ENCODE data around the gene SLC7A9.

The SLC7A9 gene

DNA sequence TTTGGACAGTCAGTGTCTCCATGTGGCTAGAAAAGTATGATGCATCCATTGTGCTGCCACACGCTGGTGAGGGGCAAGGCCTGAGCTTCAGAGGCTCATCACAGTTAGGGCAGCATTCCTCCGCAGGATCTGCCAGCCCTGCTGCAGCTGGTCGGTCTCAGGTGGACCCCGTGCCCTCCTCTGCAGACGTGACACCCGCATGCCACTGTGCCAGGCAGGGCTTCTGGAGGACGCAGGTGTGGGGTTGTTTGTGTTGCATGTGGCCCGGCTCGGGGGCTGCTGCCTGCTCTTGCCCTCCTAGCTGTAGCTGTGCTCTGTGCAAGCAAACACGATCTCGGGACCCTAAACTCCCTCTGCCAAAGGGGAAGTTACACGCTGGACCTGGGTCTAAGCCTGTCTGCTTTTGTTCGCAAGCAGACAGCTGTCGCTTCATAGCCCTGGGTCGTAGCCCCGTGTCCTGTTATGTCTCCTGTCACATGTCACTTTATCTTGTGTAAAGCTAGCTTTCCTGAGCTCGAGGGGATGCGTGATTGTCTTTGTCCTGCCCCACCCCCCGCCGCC is 45.3 kb downstream of the SLC7A9 start:
- H3K9me3 ChIP-seq (ENCODE audit: low read length), result no peaks in the 10 kb centered on the region
- H3K27ac ChIP-seq (ENCODE audit: low read depth, low read length, poor library complexity, severe bottlenecking), result no peak overlapping the region
- TF ChIP-seq, protein P1, sequence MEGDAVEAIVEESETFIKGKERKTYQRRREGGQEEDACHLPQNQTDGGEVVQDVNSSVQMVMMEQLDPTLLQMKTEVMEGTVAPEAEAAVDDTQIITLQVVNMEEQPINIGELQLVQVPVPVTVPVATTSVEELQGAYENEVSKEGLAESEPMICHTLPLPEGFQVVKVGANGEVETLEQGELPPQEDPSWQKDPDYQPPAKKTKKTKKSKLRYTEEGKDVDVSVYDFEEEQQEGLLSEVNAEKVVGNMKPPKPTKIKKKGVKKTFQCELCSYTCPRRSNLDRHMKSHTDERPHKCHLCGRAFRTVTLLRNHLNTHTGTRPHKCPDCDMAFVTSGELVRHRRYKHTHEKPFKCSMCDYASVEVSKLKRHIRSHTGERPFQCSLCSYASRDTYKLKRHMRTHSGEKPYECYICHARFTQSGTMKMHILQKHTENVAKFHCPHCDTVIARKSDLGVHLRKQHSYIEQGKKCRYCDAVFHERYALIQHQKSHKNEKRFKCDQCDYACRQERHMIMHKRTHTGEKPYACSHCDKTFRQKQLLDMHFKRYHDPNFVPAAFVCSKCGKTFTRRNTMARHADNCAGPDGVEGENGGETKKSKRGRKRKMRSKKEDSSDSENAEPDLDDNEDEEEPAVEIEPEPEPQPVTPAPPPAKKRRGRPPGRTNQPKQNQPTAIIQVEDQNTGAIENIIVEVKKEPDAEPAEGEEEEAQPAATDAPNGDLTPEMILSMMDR (IDR thresholded peaks at IDR 0.05; ENCODE audit: low read length), result no peak
- no peak for TF ChIP-seq EZH2 (IDR thresholded peaks at IDR 0.05; ENCODE audit: borderline replicate concordance, low read length)
- 0 out of 2 replicates have a peak, but pooled peaks cover 6% of the 10 kb centered on the region for H3K27me3 ChIP-seq (ENCODE audit: insufficient read depth, low read length)
- H3K9me2 ChIP-seq (ENCODE audit: low read depth, low read length), result no peaks in the 10 kb centered on the region
- H3K79me2 ChIP-seq (ENCODE audit: insufficient read depth, low read length), result no peaks in the 10 kb centered on the region
- no peaks in the 10 kb centered on the region for H3K36me3 ChIP-seq (ENCODE audit: insufficient read depth, low read length)
- H3K4me3 ChIP-seq (ENCODE audit: low read depth, low read length, poor library complexity, severe bottlenecking), result no peak overlapping the region
- H3K4me1 ChIP-seq (ENCODE audit: insufficient read depth, low read length, severe bottlenecking), result no peaks in the 10 kb centered on the region
- H3K9ac ChIP-seq (ENCODE audit: low read length), result no peak overlapping the region
- H4K20me1 ChIP-seq (ENCODE audit: insufficient read depth, low read length), result no peaks in the 10 kb centered on the region
- no peak overlapping the region for H2AFZ ChIP-seq (ENCODE audit: low read length)
- H3F3A ChIP-seq (ENCODE audit: insufficient read depth, low read length), result no peaks in the 10 kb centered on the region
- H3K4me2 ChIP-seq (ENCODE audit: low read length), result no peak overlapping the region

DNA sequence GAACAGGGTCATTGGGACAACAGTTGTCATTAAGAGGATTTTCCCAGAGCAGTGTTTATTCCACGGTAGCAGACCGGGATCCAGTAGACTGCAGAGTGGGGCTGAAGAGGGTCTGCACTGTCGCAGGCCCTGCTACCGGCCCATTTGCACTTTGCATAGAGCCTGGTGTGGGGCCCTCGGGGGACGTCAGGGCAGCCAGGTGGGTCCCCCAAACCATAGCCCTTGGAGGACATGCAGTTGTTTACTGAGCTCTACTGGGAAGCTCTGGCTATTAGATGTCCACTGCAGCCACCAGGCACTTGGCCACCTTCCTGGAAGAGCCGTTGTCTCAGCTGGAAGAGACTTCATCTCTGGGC is 45.8 kb downstream of the SLC7A9 start:
- Histone ChIP-seq H2AFZ (ENCODE audit: low read length) (no peak overlapping the region), H4K20me1 (ENCODE audit: insufficient read depth, low read length) (no peaks in the 10 kb centered on the region), H3K9ac (ENCODE audit: low read length) (no peak overlapping the region), H3K27me3 (ENCODE audit: insufficient read depth, low read length) (0 out of 2 replicates have a peak, but pooled peaks cover 6% of the 10 kb centered on the region), H3K36me3 (ENCODE audit: insufficient read depth, low read length) (no peaks in the 10 kb centered on the region), H3K9me2 (ENCODE audit: low read depth, low read length) (no peaks in the 10 kb centered on the region), H3K9me3 (ENCODE audit: low read length) (no peaks in the 10 kb centered on the region), H3K4me1 (ENCODE audit: insufficient read depth, low read length, severe bottlenecking) (no peaks in the 10 kb centered on the region), H3K4me3 (ENCODE audit: low read depth, low read length, poor library complexity, severe bottlenecking) (no peak overlapping the region), H3K4me2 (ENCODE audit: low read length) (no peak overlapping the region), H3K79me2 (ENCODE audit: insufficient read depth, low read length) (no peaks in the 10 kb centered on the region), H3K27ac (ENCODE audit: low read depth, low read length, poor library complexity, severe bottlenecking) (no peak overlapping the region), H3F3A (ENCODE audit: insufficient read depth, low read length) (no peaks in the 10 kb centered on the region)
- TF ChIP-seq EZH2 (IDR thresholded peaks at IDR 0.05; ENCODE audit: borderline replicate concordance, low read length), result no peak
- TF ChIP-seq, protein P1 (IDR thresholded peaks at IDR 0.05; ENCODE audit: low read length), result no peak

DNA sequence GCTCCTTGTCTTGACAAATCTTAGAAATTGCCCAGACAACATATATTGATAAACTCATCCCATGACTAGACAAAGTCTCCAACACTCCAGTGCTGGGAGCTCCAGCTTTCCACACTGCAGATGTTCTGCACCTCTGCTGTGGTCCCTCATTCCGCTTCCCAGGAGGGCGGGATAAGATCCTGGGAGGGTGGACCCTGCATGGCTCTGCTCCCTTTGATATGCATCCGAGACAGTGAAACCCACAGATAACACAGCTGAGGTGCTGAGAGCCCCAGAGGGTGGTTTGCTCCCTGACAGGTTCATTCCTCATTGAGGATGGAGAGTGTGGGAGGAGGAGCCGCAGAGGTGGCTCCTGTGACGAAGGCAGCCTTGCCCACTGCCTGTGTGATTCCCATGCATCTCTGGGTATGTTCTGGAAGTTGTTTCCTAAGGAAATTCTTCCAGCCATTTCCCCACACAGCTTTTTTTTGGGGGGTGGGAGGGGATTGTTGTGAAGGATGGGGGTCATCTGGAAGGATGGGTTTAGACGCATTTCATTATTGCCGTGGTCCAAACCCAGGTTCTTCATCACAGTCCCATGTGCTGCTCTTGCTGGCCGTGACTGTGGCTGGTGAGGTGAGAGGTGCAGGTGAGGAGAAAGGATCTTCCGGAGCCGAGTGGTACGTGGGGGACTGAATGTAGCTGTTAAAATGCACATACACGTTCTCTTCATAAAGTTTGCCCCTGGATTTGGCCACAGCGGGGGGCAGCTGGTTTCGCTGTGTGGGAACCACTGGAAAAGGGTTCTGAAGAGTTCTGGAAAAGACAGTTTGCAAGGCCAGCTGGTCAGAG is 46.4 kb downstream of the SLC7A9 start:
- H3K4me2 ChIP-seq (ENCODE audit: low read length), result no peak overlapping the region
- no peaks in the 10 kb centered on the region for H3K79me2 ChIP-seq (ENCODE audit: insufficient read depth, low read length)
- TF ChIP-seq, protein P1 (IDR thresholded peaks at IDR 0.05; ENCODE audit: low read length), result no peak
- no peak for TF ChIP-seq EZH2 (IDR thresholded peaks at IDR 0.05; ENCODE audit: borderline replicate concordance, low read length)
- H3K4me1 ChIP-seq (ENCODE audit: insufficient read depth, low read length, severe bottlenecking), result no peaks in the 10 kb centered on the region
- H3K27me3 ChIP-seq (ENCODE audit: insufficient read depth, low read length), result 0 out of 2 replicates have a peak, but pooled peaks cover 6% of the 10 kb centered on the region
- no peaks in the 10 kb centered on the region for H3K9me2 ChIP-seq (ENCODE audit: low read depth, low read length)
- H2AFZ ChIP-seq (ENCODE audit: low read length), result no peak overlapping the region
- no peak overlapping the region for H3K4me3 ChIP-seq (ENCODE audit: low read depth, low read length, poor library complexity, severe bottlenecking)
- H4K20me1 ChIP-seq (ENCODE audit: insufficient read depth, low read length), result no peaks in the 10 kb centered on the region
- H3K36me3 ChIP-seq (ENCODE audit: insufficient read depth, low read length), result no peaks in the 10 kb centered on the region
- H3F3A ChIP-seq (ENCODE audit: insufficient read depth, low read length), result no peaks in the 10 kb centered on the region
- H3K27ac ChIP-seq (ENCODE audit: low read depth, low read length, poor library complexity, severe bottlenecking), result no peak overlapping the region
- H3K9me3 ChIP-seq (ENCODE audit: low read length), result no peaks in the 10 kb centered on the region
- no peak overlapping the region for H3K9ac ChIP-seq (ENCODE audit: low read length)

Data from OCI-LY1 (cell line).